GM18499 (cell line): Measurements from ENCODE around the gene SNF8.
A peak's percentile ranks its signal among the peaks of the same experiment; 100 is the strongest.

Experiments
- ATAC-seq: cut with Tn5 transposase; IDR thresholded peaks from one replicate; pipeline ENCODE4 v1.9.1; 2021; ENCODE audit warnings: moderate number of reproducible peaks; ENCODE audit not compliant: insufficient read depth, unreplicated experiment

SNF8 gene

DNA sequence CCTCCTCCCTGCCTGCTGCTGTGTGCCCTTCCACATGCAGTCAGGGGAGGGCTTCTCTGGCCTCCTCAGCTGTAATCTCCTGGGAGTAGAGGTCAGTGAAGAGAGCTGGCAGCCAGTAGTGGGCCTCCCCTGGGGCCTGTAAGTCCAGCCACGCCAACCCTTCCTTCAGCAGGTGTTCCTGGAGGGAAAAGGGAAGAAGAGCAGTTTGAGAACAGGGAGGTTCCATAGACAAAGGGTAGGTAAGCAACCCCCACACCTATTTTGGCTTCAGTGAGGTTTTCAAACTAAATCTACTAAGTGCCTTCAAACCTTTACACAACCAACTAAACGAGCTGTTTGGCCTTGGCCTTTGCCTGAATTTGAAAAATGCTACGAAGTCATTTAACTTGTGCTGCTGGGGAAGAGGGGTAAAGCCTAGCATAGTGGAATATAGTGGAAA lies 14.2 kb downstream of the SNF8 start:
- ATAC-seq: no peak

DNA sequence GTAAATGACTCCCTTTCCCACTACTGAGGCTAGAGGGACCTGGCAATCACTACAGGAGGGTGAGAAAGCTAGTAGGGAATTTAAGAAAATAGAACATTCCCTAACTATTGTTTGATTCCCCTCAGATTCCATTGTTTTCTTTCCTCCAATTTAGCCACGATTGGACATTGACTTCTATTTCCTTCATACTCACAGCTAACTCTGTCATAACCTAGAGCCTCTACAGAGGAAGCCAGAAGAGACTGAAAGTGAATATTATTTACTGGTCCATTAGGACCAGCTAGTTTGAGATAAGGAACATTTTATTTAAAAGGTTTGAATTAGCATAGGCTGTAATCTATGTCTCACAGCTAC lies 14.9 kb downstream of the SNF8 start:
- ATAC-seq: no peak

DNA sequence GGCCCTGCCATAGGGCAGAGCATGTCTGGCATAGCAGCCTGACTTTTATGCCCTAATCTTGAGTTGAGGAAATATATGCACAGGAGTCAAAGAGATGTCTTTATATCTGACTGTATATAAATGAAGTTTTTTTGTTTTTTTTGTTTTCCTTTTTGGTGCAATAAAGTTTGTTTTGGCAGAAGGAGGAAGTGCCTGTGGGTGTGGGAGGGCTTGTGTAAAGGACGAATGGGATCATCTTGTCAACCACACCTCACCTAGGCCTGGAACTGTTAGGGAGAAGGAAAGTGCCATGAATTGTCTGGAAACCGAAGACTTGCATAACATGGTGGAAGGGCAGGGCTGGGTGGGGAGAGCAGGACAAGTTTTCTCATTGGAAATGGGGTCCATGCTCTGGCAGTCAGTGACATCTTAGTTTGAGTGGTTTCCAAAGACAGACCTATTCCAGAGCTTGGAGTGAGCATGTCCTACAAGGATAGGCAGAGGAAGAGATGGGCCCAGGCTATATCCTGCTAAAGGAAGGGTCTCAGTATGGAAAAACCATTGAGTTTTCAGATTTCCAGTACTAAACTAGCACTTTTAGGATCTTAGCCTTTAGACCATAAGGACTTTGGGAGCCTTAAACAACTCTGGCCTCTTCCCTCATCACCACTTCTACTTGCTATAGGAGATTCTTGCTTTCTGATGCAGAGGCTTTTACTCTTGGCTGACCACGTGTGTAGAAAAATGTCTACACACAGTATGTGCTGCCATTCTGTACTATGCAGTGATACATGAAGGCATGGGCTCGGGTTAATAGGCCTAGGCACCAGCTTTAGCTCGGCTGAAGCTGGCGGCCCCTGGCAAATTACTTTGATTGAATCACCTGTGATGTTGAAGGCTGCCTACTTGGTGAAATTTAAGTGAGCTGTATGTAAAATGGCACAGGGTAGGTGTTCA lies 15.5 kb downstream of the SNF8 start:
- no peak for ATAC-seq

DNA sequence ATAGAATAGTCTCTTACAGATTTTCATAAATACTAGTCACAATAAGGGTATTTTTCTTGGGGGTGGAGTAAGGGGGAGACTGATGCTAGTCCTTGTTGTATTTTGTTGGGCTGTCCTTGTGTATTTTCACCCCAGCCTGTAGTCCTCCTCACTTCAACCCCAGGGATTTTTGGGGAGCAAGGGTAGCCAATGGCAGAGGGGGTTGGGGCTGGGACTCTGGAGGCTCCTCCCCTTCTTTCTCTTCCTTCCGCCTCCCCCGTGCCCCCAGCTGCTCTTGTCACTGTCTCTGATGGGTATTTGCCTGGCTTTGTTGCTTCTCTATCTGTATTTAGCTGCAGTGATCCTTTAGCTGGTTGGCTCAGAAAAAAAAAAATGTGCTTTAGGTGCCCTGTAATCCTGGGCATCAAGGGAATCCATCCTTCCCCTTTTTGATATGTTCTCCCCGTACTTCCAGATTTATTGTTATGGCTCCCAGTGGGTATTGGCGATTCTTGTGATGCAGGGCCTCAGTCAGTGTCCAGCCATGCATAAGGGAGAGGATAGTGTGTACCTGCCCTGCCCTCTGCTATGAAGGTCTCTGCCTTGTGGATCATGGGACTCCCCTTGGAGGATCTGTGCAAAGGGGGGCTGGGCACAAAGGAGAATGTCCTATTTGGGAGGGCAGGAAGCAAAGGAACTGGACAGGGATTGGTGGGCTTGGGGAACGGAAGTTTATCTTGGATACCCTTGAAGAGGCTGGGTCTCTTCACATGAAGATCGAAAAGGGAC lies 16.5 kb downstream of the SNF8 start:
- ATAC-seq: no peak

DNA sequence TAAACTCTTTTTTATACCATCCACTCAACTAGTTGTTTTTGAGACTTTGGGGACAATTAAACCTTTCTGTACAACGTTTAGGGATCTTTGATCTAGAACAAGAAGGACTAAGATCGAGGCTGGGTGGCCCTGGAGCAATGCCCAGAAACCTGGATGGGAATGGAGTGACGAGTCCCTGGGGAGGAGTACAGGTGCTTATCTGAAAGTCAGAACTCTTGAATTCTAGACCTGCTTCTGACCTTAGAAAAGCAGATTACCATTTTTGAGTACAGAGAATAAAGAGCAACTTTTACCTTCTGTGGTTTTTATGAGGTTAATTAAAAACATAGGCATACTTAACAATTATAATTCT lies 18.7 kb downstream of the SNF8 start:
- no peak for ATAC-seq

DNA sequence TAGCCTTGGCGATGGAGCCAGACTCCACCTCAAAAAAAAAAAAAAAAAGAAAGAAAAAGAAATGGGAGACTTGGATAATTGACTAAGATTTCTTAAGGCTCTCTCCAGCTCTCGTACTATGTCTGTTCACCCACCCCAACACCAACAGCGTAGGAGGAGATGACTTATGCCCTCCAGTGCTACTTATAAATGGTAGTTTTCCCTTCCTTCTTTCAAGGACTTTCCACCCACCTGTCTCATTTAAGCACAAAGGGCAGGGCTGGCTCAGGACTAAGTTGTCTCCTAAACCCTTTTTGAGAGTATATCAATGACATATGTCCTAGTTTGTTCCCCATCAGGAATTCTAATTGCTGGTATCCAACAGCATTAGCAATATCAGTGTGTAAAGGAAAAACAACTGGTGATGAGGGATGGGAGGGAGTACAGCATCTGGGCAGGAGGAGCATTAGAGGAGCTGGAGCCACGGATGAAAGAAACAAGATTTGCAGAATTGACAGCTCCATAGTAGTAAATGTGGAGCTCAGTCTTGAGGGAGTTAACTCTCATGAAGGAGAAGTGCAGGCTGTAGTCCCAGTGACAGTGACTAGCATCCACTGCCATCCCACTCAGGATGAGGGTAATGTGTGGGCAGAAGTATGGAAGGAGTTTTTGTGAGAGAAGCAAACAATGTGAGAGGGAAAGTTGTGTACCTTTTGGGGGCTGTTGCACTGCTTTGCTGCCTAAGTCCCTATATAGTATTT lies 19.2 kb downstream of the SNF8 start:
- no peak for ATAC-seq

DNA sequence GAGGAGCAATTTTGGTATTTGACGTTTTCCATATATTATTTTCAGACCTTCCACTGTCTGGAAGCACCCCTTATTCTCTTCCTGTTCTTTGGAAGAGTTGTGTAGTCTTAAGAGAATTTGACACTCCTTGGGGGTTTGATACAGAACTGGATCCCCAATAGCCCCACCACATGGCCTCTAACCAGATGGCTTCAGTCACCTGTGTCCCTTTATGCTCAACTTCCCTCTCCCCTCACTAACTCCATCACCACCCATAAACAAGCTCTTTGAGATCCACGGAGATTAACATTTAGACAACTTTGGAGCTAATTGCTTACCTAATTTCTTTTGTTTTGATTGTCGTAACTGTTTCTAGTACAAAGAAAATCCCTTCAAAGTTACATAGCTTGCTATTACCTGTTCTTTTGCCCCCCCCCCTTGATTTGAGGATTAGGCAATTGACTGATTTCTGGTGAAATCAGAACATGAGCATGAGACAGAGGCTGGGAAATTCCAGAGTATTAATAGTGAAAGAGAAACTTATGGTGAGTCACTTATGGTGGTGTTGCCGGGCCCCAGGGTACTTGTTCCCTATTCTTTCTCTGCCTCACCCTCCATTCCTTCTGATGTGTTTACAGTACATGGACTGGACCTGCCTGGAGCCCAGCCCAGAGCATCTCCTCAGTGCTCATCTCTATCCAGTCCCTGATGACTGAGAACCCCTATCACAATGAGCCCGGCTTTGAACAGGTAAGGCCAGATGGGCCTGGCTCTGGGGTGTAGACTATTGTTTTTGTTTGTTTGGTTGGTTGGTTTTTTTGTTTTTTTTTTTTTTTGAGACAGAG lies 29.0 kb downstream of the SNF8 start:
- ATAC-seq: peak; percentile 78

DNA sequence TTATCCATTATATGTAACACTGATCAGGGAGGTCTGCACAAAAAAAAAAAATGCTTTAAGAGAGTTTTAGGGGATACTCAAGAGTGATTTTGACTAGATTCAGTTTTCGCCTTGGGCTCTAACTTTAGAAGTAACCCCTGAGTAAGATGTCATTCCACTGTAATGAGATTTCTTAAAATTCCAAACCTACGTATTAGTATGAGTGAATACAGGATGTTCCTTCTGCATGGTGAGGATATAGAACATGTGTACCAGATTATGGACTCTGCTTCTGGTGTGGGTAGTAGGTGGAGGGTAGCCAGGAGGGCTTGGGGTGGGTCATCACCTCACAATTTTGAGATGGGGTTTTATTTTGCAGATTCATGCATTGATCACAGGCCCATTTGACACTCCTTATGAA lies 32.2 kb downstream of the SNF8 start:
- no peak for ATAC-seq

DNA sequence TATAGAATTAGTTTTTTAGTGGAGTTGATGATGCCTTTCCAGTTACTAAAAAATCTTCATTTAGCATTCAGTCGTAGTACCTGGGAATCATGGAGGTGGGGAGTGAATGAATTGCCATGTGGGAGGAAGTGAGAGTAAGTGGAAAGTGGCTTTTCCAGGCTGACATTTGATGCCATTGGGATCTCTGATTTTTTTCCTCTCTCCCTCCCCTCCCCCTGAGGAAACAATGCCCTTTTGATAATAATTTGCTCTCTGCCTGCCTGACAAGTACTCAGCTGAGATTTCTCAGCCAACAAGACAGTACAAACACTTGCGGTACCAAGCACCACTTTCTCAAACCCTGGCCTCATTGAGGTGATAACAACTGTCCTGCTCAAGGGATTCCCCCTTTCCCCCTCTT lies 34.3 kb downstream of the SNF8 start:
- ATAC-seq: no peak

DNA sequence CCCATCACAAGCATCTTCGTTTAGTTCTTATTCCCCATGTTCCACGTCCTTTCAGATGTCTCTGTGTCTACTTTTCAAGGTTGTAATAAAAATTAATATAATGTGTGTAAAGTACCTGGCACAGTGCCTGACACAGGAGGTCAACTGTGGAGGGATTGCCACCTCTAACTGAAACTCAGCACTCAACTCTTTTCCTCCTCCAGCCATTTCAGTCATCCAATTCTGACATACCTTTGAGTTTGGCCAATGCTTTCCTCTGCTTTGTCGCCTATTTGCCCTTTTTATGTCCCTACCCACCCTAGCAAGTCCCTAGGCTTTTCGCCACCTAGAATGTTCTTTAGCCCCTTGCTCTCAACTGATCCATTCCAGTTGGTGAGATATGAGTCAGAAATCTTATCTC lies 34.9 kb downstream of the SNF8 start:
- no peak for ATAC-seq

DNA sequence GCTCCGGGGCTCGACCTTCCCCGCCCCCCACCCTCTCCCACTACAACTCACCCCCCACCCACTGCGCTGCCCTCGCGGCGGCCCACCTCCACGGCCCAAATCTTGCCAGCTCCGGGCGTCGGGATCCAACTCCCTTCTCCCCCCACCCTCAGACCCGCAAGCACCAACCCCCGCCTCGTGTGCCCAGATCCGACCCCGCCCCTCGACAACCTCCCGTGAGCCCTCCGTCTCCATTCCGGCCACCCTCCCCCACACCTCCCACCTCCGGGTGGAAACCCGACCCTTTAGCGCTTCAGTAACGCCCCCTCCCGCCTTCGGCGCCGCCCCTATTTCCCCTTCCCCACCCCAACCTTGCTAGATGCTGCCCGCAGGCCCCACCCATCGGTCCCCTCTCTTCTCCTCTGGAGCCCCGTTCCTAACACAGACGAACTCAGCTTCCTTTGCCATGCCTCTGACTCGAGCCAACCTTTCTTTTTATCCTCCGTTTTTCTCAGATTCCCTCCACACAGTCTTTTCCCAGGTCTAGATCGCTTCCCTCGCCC lies 35.7 kb downstream of the SNF8 start:
- no peak for ATAC-seq

DNA sequence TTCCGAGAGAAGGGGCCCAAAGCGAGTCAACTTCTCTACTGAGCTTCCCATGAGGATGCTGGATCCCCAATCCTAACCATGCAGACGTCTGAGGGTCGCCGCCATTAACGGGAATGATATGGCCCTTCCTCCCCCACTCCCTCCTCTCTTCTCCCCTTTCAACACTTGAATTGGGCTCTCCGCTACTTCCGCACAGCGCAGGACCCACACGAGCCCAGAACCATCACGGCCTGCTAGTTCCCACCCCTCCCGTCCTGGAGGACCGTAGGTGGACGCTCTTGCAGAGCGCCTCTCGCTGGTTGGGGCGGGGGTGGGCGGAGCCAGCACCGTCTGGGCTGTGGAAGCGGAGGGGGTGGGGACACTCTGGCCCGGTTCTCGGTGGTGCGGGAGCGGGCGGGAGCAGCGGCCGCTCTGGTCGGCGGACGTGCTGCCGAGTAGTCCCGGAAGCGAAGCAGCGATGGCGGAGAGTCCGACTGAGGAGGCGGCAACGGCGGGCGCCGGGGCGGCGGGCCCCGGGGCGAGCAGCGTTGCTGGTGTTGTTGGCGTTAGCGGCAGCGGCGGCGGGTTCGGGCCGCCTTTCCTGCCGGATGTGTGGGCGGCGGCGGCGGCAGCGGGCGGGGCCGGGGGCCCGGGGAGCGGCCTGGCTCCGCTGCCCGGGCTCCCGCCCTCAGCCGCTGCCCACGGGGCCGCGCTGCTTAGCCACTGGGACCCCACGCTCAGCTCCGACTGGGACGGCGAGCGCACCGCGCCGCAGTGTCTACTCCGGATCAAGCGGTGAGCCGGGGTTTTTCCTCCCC lies 36.4 kb downstream of the SNF8 start, which contains the start of gene UBE2Z:
Gene UBE2Z (plus strand): TSS at position 361 of the 797 bp plus-strand sequence. CDS start 97 bp downstream, at position 458.
- ATAC-seq: peak; percentile 50

DNA sequence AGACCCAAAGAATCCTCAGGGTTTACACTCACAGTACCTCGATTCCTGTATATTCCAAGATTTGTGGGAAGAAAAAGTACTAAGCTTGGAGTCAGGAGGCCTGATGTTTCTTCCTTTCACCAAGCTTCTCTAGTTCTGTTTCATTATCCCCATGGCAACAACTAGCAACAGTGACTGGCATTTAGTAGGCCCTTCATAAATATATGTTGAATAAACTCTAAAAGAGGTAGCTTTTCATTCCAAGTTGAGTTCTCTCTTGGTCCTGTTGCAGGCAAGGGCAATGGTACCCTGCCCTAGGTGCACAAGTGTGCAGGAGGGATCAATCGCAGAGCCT lies 37.0 kb downstream of the SNF8 start:
- no peak for ATAC-seq

DNA sequence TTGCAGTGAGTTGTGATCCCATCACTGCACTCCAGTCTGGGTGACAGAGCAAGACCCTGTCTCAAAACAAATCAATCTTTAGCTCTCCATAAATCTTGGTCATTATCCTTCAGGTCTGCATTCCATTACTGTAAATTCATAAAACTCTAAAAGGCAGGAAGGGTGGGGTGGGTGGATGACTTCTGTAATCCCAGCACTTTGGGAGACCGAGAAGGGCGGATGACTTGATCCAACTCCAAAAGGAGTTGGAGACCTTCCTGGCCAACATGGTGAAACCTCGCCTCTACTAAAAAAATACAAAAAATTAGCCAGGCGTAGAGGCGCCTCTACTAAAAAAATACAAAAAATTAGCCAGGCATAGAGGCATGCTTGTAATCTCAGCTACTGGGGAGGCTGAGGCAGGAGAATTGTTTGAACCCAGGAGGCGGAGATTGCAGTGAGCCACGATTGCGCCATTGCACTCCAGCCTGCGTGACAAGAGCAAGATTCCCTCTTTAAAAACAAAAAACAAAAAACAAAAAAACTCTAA lies 38.6 kb downstream of the SNF8 start:
- no peak for ATAC-seq

DNA sequence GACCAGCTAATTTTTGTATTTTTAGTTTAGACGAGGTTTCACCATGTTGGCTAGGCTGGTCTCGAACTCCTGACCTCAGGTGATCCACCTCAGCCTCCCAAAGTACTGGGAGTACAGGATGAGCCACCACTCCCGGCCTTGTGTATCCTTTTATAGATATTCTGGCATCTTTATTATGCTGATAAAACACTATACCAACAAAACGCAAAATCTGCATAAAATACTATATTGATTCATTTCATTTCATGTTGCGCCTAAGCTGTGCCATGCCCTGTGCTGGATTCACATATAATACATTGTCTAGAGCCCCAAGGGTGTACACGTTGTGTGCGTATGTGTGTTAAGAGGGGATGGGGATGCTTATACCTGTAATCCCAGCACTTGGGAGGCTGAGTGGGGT lies 40.2 kb downstream of the SNF8 start:
- ATAC-seq: no peak

DNA sequence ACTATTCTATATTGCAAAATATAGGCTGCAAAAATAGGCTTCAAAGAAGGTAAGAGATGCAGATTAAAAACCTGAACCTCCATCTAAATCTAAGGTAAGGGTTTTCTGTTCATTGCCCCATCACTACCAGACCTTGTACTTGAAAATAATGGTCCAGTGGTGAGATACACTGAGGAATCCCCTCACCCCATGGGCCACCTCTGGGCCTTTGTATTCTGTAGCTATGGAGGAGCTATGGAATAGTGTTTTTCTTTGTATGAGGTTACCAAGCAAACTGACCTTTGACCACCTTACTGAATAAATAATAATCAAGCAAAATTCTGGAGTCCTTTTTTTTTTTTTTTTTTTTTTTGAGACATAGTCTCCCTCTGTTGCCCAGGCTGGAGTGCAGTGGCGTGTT lies 41.2 kb downstream of the SNF8 start:
- ATAC-seq: no peak

DNA sequence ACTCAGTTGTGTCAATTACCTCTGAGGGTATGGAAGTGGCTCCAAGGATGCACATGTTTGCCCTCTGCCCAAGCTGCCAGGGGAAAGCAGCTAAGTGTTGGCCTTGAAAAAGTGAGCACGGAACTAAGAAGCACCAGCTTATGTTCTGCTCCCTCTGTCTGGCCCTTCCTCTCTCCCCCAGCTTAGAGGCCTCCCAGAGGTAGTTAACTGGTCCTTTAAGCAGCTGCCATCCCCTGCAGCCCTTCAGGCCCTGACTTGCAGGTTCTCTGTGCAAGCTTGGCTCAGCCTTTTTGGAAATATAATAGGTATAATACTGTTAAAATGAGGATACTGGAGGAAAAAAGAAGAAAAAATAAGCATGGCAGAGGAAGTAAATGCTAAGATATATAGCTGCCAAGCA lies 43.4 kb downstream of the SNF8 start:
- ATAC-seq: no peak

DNA sequence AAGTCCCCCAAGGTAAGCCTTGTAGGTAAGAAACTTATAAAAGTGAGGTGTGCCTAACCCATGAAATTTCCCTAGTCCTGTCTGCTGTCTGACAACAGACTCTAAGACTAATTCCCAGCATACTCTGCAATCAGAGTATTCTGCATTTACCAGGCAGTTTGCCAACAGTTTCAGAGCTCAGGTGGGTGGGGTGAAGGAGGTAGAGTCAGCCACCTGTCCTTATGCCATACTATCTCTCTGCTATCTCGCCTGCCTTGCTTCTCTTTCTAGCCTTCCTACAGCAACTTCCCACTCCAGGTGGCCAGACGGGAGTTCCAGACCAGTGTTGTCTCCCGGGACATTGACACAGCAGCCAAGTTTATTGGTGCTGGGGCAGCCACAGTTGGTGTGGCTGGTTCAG lies 49.8 kb downstream of the SNF8 start:
- no peak for ATAC-seq
